ENCODE data around the gene SMPD3.

SMPD3 gene

GRCh38 chr16:68472581-68472980, 24.3 kb upstream of the SMPD3 start:
- DNase-seq (ENCODE audit: low read depth), result no peak

GRCh38 chr16:68470461-68471150, 22.3 kb upstream of the SMPD3 start:
- no peak for DNase-seq (ENCODE audit: low read depth)

- no peak for DNase-seq (ENCODE audit: low read depth)
Observed at GRCh38 chr16:68469796-68470460, 21.6 kb upstream of the SMPD3 start.

GRCh38 chr16:68468842-68469241, 20.5 kb upstream of the SMPD3 start:
- DNase-seq (ENCODE audit: low read depth), result no peak

GRCh38 chr16:68466174-68466573, 17.9 kb upstream of the SMPD3 start:
- no peak for DNase-seq (ENCODE audit: low read depth)

- no peak for DNase-seq (ENCODE audit: low read depth)
Observed at GRCh38 chr16:68463904-68464303, 15.6 kb upstream of the SMPD3 start.

GRCh38 chr16:68460067-68460466, 11.8 kb upstream of the SMPD3 start:
- no peak for DNase-seq (ENCODE audit: low read depth)

- DNase-seq (ENCODE audit: low read depth), result no peak
Observed at GRCh38 chr16:68459457-68459856, 11.1 kb upstream of the SMPD3 start.

GRCh38 chr16:68458551-68458950, 10.2 kb upstream of the SMPD3 start:
- no peak for DNase-seq (ENCODE audit: low read depth)

- no peak for DNase-seq (ENCODE audit: low read depth)
Observed at GRCh38 chr16:68458101-68458500, 9.8 kb upstream of the SMPD3 start.

- no peak for DNase-seq (ENCODE audit: low read depth)
Observed at GRCh38 chr16:68455631-68456030, 7.3 kb upstream of the SMPD3 start.

GRCh38 chr16:68454920-68455435, 6.7 kb upstream of the SMPD3 start:
- DNase-seq (ENCODE audit: low read depth), result no peak

- DNase-seq (ENCODE audit: low read depth), result no peak
Observed at GRCh38 chr16:68453816-68454215, 5.5 kb upstream of the SMPD3 start.

GRCh38 chr16:68452176-68452575, 3.9 kb upstream of the SMPD3 start:
- no peak for DNase-seq (ENCODE audit: low read depth)

- no peak for DNase-seq (ENCODE audit: low read depth)
Observed at GRCh38 chr16:68451676-68452075, 3.4 kb upstream of the SMPD3 start.

- DNase-seq (ENCODE audit: low read depth), result no peak
Observed at GRCh38 chr16:68450741-68451255, 2.5 kb upstream of the SMPD3 start.

GRCh38 chr16:68447653-68448359, 502 bp downstream of the SMPD3 start:
- DNase-seq (ENCODE audit: low read depth), result no peak

GRCh38 chr16:68446681-68447652, 1.3 kb downstream of the SMPD3 start:
- DNase-seq (ENCODE audit: low read depth), result no peak

GRCh38 chr16:68445458-68445857, 2.9 kb downstream of the SMPD3 start:
- no peak for DNase-seq (ENCODE audit: low read depth)

GRCh38 chr16:68444056-68444657, 4.2 kb downstream of the SMPD3 start:
- no peak for DNase-seq (ENCODE audit: low read depth)

GRCh38 chr16:68436581-68436980, 11.7 kb downstream of the SMPD3 start:
- DNase-seq (ENCODE audit: low read depth), result no peak
